SH-SY5Y (cell line): ENCODE measurements around the gene GLRA3.

Experiments used
- GATA2 ChIP-seq: IDR thresholded peaks from 2 replicates; pipeline ENCODE4 v1.6.1; 2011; ENCODE audit warnings: mild to moderate bottlenecking, low read depth, low read length
- GATA3 ChIP-seq: IDR thresholded peaks from 2 replicates; pipeline ENCODE4 v1.6.1; 2011; ENCODE audit warnings: low read depth, mild to moderate bottlenecking, low read length, moderate library complexity

DNA sequence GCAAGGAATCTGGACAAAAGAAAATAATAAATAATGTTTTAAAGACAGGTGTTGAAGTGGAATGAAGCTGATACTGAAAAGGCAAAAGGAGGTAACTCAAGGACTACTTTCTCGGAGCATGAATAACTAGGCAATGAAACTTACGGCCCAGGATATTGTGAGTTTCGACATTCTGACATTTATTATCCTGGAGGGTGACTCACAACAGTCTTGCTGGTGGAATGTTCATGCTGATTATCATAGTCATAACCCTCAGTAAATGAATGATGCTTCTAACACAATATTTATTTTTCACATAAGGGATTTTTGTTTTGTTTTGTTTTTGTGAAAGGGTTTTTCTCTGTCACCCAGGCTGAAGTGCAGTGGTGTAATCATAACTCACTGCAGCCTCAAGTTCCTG, 159.8 kb downstream of the GLRA3 start:
- TF ChIP-seq GATA2 (no peak), GATA3 (no peak)
